Neural cell (in vitro differentiated cells): ENCODE measurements around the gene CLIC6.

Experiments
- CTCF ChIP-seq: fragments of 450-650 bp; IDR thresholded peaks from 2 replicates; pipeline ENCODE4 v1.5.1; 2014; ENCODE audit warnings: antibody characterized with exemption, mild to moderate bottlenecking, moderate library complexity; ENCODE audit not compliant: poor library complexity, severe bottlenecking
- EP300 ChIP-seq: fragments of 450-650 bp; conservative IDR thresholded peaks from 2 replicates; pipeline ENCODE4 v1.6.1; 2014; ENCODE audit warnings: antibody characterized with exemption, mild to moderate bottlenecking, moderate library complexity; ENCODE audit not compliant: poor library complexity, severe bottlenecking
- EZH2 ChIP-seq: fragments of 200-600, 300-800 bp; shearing (Covaris generic), sonication (generic); IDR thresholded peaks from 2 replicates; pipeline ENCODE4 v1.6.1; 2014; ENCODE audit warnings: antibody characterized with exemption, low read length, borderline replicate concordance, mild to moderate bottlenecking; ENCODE audit not compliant: insufficient read depth, poor library complexity, severe bottlenecking
- POLR2AphosphoS5 ChIP-seq: IDR thresholded peaks from 2 replicates; pipeline ENCODE4 v1.6.1; 2012
- TAF1 ChIP-seq: IDR thresholded peaks from 2 replicates; pipeline ENCODE4 v1.6.1; 2012; ENCODE audit warnings: low read depth

GRCh38 chr21:34705011-34705410 is 36.2 kb downstream of the CLIC6 start:
- TF ChIP-seq CTCF (no peak), EP300 (no peak), EZH2 (no peak), POLR2AphosphoS5 (no peak), TAF1 (no peak)
